HG03378 (cell line): ENCODE results near the gene NXF3.
"Not testable (repeated sequence)": the region's sequence is repeated elsewhere in the genome, so short reads cannot be mapped to it uniquely, and the experiment has no call there.

Experiments
- ATAC-seq: cut with Tn5 transposase; IDR thresholded peaks from one replicate; pipeline ENCODE4 v1.9.1; 2021; ENCODE audit warnings: mild to moderate bottlenecking, moderate library complexity; ENCODE audit not compliant: unreplicated experiment

Gene NXF3, protein sequence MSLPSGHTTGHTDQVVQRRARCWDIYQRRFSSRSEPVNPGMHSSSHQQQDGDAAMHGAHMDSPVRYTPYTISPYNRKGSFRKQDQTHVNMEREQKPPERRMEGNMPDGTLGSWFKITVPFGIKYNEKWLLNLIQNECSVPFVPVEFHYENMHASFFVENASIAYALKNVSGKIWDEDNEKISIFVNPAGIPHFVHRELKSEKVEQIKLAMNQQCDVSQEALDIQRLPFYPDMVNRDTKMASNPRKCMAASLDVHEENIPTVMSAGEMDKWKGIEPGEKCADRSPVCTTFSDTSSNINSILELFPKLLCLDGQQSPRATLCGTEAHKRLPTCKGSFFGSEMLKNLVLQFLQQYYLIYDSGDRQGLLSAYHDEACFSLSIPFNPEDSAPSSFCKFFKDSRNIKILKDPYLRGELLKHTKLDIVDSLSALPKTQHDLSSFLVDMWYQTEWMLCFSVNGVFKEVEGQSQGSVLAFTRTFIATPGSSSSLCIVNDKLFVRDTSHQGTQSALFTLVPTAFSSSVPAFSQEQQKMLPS

DNA sequence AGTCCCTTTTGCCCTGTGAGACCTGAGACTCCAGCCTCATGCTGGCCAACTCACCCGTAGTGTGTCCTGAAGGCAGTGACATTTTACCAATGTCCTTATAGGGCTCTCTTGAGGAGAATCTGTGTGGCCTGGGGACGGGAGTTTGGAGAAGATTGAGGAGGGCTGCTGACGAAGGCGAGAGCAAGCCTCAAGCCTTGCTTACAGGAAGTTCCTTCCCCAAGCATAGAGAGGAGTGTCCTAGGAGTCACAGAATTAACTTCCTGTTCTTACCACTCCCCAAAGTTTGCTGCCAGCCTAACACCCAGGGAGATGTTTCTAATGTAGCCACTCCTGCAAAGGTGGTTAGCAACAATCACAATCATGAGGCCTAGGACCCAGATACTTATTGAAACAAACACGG lies at the start of gene NXF3:
TSS of gene NXF3 (minus strand) at position 202 of the 400 bp plus-strand sequence. CDS start at position 82, 120 bp downstream.
- no peak for ATAC-seq

DNA sequence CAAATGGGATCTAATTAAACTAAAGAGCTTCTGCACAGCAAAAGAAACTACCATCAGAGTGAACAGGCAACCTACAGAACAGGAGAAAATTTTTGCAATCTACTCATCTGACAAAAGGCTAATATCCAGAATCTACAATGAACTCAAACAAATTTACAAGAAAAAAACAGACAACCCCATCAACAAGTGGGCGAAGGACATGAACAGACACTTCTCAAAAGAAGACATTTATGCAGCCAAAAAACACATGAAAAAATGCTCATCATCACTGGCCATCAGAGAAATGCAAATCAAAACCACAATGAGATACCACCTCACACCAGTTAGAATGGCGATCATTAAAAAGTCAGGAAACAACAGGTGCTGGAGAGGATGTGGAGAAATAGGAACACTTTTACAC lies 43.6 kb upstream of the NXF3 start:
- ATAC-seq, result not testable (repeated sequence)

DNA sequence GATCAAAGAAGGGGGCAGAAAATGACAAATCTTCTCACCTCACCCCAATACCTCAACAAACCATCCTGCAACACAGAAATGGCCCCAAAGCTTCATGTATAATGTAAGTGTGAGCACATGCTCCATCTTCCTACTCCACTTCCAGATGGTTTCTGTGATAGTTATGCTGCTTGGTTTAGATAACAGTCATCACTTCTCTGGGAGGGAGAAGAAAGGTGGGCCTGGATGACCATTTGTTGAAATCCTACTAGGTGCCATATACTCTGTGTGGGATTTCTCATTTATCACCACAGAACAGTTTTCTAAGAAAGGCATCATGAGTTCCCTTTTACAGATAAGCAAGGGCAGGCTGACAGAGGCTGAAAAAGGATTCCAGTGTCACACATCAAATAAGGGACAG lies 31.3 kb upstream of the NXF3 start:
- no peak for ATAC-seq

DNA sequence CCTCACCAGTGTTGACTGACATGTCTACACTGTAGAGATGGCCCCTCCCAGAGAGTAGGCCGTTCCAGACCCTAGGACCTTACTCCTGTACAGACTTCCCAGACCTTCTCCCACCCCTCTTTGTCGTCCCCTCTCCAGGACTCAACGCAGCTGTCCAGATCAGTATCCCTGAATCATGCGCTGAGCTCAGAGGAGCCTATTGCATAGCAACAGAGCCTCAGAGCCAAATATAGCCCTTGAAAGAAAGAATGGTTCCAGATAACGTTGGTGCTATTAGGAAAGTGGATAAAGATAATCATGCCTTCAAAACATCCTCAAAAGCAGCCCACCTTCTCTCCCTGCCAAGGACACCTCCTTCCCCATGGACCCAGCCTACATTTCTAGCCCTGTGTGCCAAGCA lies 27.8 kb upstream of the NXF3 start:
- no peak for ATAC-seq

DNA sequence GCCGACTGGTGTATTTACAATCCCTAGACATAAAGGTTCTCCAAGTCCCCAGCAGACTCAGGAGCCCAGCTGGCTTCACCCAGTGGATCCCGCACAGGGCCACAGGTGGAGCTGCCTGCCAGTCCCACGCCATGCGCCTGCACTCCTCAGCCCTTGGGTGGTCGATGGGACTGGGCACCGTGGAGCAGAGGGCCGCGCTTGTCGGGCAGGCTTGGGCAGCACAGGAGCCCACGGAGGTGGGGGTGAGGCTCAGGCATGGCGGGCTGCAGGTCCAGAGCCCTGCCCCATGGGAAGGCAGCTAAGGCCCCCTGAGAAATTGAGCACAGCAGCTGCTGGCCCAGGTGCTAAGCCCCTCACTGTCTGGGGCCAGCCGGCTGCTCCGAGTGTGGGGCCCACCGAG lies 24.0 kb upstream of the NXF3 start:
- not testable (repeated sequence) for ATAC-seq

DNA sequence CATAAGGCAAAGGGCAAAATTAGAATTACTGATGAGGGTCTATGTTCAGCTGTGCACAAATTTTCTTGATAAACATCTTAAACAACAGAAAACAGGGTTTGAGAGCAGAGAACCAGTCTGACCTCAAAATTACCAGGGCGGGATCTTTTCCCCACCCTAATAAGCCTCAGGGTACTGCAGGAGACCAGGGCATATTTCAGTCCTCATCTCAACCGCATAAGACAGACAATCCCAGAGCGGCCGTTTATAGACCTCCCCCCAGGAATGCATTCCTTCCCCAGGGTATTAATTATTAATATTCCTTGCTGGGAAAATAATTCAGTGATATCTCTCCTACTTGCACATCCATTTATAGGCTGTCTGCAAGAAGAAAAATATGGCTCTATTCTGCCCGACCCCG lies 16.6 kb upstream of the NXF3 start:
- ATAC-seq, result not testable (repeated sequence)

DNA sequence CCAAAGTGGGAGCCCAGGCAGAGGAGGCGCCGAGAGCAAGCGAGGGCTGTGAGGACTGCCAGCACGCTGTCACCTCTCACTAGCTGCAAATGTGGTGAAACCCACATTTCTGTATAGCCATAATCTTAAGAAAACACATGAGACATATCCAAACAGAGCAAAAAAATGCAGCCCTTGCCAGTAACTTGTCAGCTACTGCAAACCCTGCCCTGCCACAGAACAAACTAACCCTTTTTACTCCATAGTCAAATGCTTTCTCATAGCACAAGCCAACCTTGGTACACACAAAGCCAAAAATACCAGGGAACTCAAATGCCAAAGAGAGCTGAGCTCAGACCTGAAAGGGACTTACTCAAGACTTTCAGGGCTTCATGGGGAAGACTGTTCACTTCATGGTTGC lies 14.9 kb upstream of the NXF3 start:
- no peak for ATAC-seq

DNA sequence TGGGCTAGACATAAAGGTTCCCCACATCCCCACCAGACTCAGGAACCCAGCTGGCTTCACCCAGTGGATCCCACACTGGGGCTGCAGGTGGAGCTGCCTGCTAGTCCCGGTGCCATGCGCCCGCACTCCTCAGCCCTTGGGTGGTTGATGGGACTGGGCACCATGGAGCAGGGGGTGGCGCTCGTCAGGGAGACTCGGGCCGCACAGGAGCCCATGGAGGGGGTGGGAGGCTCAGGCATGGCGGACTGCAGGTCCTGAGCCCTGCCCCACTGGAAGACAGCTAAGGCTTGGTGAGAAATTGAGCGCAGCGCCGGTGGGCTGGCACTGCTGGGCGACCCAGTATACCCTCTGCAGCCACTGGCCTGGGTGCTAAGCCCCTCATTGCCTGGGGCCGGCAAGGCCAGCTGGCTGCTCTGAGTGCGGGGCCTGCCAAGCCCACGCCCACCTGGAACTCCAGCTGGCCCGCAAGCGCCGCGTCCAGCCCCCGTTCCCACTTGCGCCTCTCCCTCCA lies 14.3 kb upstream of the NXF3 start:
- ATAC-seq, result not testable (repeated sequence)

DNA sequence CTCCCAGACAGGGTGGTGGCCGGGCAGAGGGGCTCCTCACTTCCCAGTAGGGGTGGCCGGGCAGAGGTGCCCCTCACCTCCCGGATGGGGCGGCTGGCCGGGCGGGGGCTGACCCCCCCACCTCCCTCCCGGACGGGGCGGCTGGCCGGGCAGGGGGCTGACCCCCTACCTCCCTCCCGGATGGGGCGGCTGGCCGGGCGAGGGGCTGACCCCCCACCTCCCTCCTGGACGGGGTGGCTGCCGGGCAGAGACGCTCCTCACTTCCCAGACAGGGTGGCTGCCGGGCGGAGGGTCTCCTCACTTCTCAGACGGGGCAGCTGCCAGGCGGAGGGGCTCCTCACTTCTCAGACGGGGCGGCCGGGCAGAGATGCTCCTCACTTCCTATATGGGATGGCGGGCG lies 11.4 kb upstream of the NXF3 start:
- ATAC-seq, result not testable (repeated sequence)

DNA sequence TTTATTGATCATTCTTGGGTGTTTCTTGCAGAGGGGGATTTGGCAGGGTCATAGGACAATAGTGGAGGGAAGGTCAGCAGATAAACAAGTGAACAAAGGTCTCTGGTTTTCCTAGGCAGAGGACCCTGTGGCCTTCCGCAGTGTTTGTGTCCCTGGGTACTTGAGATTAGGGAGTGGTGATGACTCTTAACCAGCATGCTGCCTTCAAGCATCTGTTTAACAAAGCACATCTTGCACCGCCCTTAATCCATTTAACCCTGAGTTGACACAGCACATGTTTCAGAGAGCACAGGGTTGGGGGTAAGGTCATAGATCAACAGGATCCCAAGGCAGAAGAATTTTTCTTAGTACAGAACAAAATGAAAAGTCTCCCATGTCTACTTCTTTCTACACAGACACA lies 10.9 kb upstream of the NXF3 start:
- ATAC-seq, result not testable (repeated sequence)

DNA sequence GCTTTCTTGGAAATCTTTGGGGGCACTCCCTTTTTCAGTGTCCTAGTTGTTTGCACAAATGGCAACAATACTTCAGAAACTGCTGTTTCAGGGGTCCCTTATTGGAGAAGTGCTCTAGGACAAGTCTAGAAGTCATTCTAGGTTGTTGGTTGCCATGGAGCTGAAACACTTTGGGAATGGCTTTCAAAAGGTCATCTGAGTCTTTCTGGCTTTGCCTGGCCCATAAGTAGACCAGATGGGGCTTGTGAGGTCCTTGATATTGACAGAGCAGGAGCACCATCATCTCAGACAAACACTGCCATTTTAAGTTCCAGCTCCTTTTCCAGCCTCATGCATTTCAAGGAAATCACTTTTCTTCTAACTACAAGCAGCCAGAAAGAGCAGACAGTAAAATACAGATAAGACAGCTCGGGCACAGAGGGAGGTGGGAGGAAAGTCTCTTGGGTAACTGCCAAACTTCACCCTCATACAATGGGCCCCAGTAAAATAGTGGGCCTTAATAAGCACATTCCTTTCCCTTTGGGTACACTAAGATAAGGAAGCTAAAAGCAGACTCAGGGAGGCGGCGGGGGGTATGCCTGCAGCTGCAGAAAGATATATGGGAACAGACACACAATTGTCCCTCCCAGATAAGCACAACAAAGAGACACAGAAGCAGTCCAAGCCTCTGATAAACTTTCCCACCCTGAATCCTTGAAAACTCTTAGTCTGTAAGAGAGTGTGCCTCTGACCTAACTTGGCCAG lies 8.5 kb upstream of the NXF3 start:
- no peak for ATAC-seq

DNA sequence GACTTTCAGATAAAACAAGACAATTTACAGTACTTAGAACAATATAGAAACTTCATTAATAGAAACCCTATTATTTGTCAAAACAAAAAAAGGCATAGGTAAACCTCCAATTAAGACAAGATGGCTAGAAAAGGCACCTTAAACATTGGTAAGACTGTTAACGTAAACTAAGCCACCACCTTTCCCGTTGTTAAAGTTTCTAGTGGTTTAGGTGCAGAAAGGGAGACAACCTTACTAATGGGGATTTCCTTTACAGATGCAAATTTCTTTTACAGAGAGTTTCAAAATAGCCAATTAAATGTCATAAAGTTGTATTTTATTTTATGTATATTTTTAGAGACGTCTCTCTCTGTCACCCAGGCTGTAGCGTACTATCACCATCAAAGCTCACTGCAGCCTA lies 7.5 kb upstream of the NXF3 start:
- ATAC-seq, result no peak

DNA sequence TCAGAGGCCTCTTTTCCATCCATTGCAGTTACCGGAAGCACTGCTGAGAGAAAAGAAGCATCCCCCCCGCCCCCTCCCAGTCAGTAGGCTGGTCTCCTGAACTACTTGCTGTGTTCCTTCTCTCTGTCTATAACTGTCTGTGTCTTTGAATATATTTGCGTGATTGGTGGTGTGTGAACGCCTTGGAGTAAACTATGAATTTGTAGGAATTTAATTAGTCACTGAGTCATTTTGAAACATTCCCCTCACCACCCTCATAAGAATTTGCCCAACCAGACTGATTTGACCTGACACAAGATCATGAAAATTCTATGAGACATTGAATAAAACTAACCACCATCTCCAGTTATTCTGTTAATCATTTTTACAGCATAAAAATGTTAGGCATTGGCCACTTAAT lies 6.7 kb upstream of the NXF3 start:
- no peak for ATAC-seq

DNA sequence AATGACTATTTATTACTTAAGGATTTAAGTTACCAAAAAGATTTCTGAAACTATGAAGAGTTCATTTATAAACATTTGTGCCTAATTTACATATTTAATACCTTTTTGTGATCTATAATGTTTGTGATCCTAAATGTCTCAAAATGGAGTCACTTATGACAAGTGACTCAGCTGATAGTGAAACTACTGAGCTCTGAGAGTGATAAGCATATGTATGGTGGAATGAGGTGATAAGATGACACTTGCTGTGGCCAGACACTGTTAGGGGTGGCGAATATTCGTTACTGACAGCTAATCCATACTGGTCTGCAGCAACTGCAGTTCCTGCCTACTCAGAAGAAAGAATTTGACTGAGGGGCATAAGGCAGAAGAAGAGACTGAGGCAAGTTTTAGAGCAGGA lies 5.5 kb upstream of the NXF3 start:
- ATAC-seq, result no peak

DNA sequence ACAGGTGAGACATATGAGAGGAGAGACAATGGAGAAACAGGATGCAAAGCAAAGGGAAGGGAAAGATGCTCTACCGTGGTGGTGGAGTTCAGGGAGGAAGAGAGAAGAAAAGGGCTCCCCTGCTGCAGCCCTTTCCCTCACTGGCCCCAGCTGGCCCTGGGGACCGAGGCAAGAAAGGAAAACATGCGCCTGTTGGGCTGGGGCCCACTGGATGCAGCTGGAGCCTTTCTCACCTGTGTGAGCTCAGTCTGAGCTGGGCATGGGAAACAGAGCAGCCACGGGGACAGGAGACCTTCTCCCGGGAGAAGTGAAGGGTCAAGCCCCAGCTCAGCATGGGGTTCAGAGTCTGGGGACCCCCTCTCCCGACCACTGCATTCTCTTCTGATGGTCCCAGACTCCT lies 11.9 kb downstream of the NXF3 start:
- ATAC-seq, result no peak

DNA sequence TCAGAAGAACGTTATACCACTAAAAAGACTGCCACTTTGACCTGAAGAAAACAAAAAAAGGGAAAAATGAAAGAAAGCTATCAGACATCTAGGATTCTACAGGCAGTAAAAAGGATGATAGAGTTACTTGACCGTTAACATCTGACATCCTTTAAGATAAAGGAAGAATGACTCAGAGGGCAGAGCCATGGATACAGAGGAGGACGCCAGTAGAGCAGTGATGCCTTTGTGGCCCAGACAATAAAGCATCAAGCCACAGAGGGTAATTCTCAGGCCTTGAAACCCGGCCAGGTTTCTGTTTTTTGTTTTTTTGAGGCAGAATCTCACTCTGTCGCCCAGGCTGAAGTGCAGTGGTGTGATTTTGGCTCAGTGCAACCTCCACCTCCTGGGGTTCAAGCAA lies 19.5 kb downstream of the NXF3 start:
- no peak for ATAC-seq

DNA sequence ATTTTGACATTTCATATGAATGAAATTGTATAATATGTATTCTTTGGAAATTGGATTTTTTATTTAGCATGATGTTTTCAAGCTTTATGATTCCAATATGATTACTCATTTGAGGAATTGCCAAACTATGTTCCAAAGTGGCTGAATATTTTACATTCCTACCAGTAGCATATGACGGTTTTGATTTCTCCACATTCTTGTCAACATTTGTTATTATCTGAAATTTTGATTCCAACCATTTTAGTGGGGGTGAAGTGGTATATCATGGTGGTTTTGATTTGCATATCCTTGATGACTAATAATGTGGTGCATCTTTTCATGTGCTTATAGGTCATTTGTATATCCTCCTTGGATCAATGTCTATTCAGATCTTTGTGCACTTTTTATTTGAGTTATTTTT lies 26.3 kb downstream of the NXF3 start:
- no peak for ATAC-seq

DNA sequence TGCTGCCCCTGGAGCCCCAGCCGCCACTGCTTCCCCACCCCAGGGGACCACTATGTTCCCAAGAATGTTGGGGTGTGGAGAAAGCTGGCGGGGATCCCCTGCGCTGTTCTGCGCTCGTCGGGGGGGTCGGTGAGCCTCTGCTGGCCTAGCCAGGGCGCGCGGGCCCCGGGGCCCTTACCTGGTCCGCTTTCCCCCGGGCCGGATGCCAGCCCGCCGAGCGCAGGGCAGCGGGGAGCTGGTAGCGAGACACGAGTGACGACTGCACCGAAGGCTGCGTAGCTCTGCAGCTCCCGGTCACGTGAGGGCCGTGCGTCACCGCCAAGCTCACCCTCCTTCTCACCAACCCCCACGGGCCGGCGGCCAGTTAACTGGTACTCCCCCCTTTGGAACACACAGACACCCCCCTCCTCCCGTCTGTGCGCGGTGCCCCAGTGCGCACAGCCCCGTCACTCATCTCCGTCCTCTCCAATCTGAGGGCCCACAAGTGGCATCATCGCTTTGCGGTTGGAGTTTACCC lies 29.0 kb downstream of the NXF3 start, which contains the start of gene BEX1:
TSS of gene BEX1 (minus strand) at position 254 of the 517 bp plus-strand sequence. CDS start 897 bp downstream, outside the sequence.
- no peak for ATAC-seq

DNA sequence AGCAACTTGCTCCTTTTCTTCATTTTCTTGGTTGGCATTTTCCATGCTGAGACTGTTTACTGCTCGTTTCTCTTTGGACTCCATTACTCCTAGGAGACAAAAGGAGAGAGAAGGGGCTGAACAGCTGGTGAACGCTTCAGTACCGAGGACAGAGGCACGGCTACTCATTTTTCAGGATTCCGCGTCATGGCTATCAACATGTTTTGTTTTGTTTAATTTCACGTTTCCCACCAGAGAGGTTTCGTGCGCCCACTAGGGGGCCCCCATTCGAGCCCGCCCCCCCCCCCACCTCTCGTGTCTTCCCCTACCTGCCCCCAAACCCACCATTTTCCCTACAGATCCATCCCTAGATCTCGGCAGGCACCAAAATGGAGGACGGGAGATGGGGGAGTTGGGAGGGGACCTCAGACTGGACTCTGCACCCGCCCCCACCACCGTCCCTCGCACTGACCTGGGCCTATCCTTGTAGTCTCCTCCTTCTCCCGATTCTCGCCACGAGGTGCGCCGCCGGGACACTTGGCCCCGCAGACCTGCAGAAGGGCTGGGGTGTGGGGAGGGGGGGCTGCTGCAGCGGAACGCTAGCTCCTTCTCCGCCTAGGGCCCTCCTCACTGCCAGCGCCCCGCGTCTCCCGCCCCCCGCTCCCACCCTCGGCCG lies 29.6 kb downstream of the NXF3 start:
- no peak for ATAC-seq

DNA sequence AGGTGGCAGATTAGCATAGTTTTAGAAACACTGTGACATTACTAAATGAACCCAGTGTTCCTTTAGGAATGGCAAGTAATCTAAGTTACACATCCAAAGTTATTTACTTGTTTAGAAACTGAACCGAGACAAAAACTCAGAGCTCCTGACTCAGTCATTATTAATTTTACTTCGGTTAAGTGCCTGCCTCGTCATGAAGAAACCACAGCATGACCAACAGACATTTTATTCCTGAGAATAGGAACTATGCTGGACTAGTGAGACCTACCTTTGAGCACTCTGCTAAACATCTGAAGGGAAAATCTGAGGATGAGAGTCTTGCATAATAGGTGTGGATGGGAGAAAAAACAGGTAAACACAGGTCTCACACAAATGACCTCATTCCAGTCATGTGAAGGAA lies 31.5 kb downstream of the NXF3 start:
- ATAC-seq, result no peak

DNA sequence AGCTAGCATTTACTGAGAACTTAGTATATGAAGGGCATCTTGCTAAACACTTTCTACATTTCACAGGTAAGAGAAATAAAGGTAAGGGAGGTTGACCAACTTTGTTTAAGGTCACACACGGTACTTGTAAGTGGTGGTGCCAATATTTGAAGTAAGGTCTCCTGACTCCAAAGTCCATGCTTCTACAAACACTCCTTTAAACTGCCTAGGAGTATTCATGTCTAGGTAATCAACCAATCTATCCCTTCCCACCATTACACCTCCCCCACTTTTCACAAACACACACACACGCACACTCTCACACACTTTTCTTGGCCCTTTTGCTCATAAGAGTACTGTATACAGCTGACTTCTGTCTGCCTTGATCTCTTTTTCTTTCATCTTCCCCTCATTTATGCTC lies 36.0 kb downstream of the NXF3 start:
- no peak for ATAC-seq
